ENCODE results near the gene COL23A1. TPM values are rescaled to one million over a fixed set of nuclear protein-coding genes. Genes with fewer than 3 reads are reported as not detected.

The COL23A1 gene
- total RNA-seq, 1 experiment from 2014 or later = not detected

DNA sequence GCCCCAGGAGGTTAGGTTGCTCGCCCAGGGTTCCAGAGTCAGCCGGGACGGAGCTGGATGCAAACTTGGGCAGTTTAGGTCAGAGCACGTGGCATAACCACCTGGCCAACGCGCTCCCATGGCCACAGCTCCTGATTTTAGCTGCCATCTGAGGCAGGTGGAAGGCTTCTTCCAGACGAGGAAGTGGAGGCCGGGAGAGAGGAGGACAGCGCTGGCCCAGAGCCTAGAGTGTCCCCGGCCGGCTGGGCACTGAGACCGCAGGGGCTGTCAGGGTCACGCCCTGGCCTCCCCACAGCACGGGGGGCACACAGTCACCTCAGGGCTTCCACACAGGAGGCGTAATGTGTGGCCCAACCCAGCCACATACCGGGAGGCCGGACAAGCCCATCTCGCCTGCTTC lies 341.4 kb downstream of the COL23A1 start:
- BruUV-seq (replicated peaks) = no TSS peak
- TF ChIP-seq, protein P1, sequence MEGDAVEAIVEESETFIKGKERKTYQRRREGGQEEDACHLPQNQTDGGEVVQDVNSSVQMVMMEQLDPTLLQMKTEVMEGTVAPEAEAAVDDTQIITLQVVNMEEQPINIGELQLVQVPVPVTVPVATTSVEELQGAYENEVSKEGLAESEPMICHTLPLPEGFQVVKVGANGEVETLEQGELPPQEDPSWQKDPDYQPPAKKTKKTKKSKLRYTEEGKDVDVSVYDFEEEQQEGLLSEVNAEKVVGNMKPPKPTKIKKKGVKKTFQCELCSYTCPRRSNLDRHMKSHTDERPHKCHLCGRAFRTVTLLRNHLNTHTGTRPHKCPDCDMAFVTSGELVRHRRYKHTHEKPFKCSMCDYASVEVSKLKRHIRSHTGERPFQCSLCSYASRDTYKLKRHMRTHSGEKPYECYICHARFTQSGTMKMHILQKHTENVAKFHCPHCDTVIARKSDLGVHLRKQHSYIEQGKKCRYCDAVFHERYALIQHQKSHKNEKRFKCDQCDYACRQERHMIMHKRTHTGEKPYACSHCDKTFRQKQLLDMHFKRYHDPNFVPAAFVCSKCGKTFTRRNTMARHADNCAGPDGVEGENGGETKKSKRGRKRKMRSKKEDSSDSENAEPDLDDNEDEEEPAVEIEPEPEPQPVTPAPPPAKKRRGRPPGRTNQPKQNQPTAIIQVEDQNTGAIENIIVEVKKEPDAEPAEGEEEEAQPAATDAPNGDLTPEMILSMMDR (conservative IDR thresholded peaks at IDR 0.05; ENCODE audit: low read depth, low read length) = no peak
- TF ChIP-seq EZH2 (IDR thresholded peaks at IDR 0.05; ENCODE audit: low read length, unreplicated experiment) = no peak
- TF ChIP-seq EZH2phosphoT487 (IDR thresholded peaks at IDR 0.05; ENCODE audit: borderline replicate concordance, low read length) = no peak
- H3K27me3 ChIP-seq (ENCODE audit: low read length) = no peaks in the 10 kb centered on the region
- ChIA-PET CTCF (no interaction called here), POLR2A (ENCODE audit: unreplicated experiment) (no interaction called here)
- no peak overlapping the region for H3K27ac ChIP-seq (ENCODE audit: low read length)
- intact Hi-C loops (cut with micrococcal nuclease) = no loop called here
- H3K9me3 ChIP-seq (ENCODE audit: low read length) = no peaks in the 10 kb centered on the region
- no peaks in the 10 kb centered on the region for H3K36me3 ChIP-seq (ENCODE audit: low read depth, low read length)
- no peaks in the 10 kb centered on the region for H3F3A ChIP-seq (ENCODE audit: low read length, unreplicated experiment)
- H3K4me1 ChIP-seq (ENCODE audit: insufficient read depth, low read length) = no peaks in the 10 kb centered on the region
- no peaks in the 10 kb centered on the region for H3K9me2 ChIP-seq (replicated peaks; ENCODE audit: low read length)
- ATAC-seq (no peak), DNase-seq (no peak)
- no peak overlapping the region for H3K4me2 ChIP-seq (ENCODE audit: low read length)
- H3K4me3 ChIP-seq (ENCODE audit: low read length) = no peak overlapping the region
- H3K79me2 ChIP-seq (ENCODE audit: low read length) = no peaks in the 10 kb centered on the region
- H4K20me1 ChIP-seq (ENCODE audit: low read length) = no peaks in the 10 kb centered on the region
- no peak overlapping the region for H2AFZ ChIP-seq (ENCODE audit: low read length)
- H3K9ac ChIP-seq (ENCODE audit: low read length) = no peak overlapping the region

GRCh38 chr5:178247481-178248456 lies 342.4 kb downstream of the COL23A1 start:
- DNase-seq = no peak
- ChIA-PET CTCF (no interaction called here), POLR2A (ENCODE audit: unreplicated experiment) (no interaction called here)
- no peak for ATAC-seq
- BruUV-seq (replicated peaks) = no TSS peak
- H3K36me3 ChIP-seq (ENCODE audit: low read depth, low read length) = no peaks in the 10 kb centered on the region
- no peak for TF ChIP-seq EZH2 (IDR thresholded peaks at IDR 0.05; ENCODE audit: low read length, unreplicated experiment)
- TF ChIP-seq EZH2phosphoT487 (IDR thresholded peaks at IDR 0.05; ENCODE audit: borderline replicate concordance, low read length) = no peak
- TF ChIP-seq, protein P1 (conservative IDR thresholded peaks at IDR 0.05; ENCODE audit: low read depth, low read length) = no peak
- no peaks in the 10 kb centered on the region for H3K4me1 ChIP-seq (ENCODE audit: insufficient read depth, low read length)
- no peak overlapping the region for H2AFZ ChIP-seq (ENCODE audit: low read length)
- no peak overlapping the region for H3K4me3 ChIP-seq (ENCODE audit: low read length)
- H3F3A ChIP-seq (ENCODE audit: low read length, unreplicated experiment) = no peaks in the 10 kb centered on the region
- H3K9me3 ChIP-seq (ENCODE audit: low read length) = no peaks in the 10 kb centered on the region
- H3K4me2 ChIP-seq (ENCODE audit: low read length) = no peak overlapping the region
- H3K9ac ChIP-seq (ENCODE audit: low read length) = no peak overlapping the region
- no peaks in the 10 kb centered on the region for H4K20me1 ChIP-seq (ENCODE audit: low read length)
- H3K27me3 ChIP-seq (ENCODE audit: low read length) = no peaks in the 10 kb centered on the region
- no peaks in the 10 kb centered on the region for H3K9me2 ChIP-seq (replicated peaks; ENCODE audit: low read length)
- no peak overlapping the region for H3K27ac ChIP-seq (ENCODE audit: low read length)
- H3K79me2 ChIP-seq (ENCODE audit: low read length) = no peaks in the 10 kb centered on the region
- intact Hi-C loops (cut with micrococcal nuclease) = no loop called here

All from PC-3 (cell line).